ENCODE data around the gene TTC23.
A peak's percentile ranks its signal among the peaks of the same experiment; 100 is the strongest.

Gene TTC23

GRCh38 chr15:99102332-99103235 lies 146.8 kb downstream of the TTC23 start:
- DNase-seq (ENCODE audit: low spot score), result no peak

- no peak for DNase-seq (ENCODE audit: low spot score)
Measured at GRCh38 chr15:99101501-99101900, 147.9 kb downstream of the TTC23 start.

- DNase-seq (ENCODE audit: low spot score), result peak; percentile 17
Measured at GRCh38 chr15:99100245-99101173, 148.9 kb downstream of the TTC23 start.

GRCh38 chr15:99099661-99100060 lies 149.7 kb downstream of the TTC23 start:
- DNase-seq (ENCODE audit: low spot score), result no peak

- DNase-seq (ENCODE audit: low spot score), result no peak
Measured at GRCh38 chr15:99098991-99099390, 150.4 kb downstream of the TTC23 start.

GRCh38 chr15:99098426-99098825 lies 151.0 kb downstream of the TTC23 start:
- DNase-seq (ENCODE audit: low spot score), result no peak

GRCh38 chr15:99097441-99098410 lies 151.7 kb downstream of the TTC23 start:
- no peak for DNase-seq (ENCODE audit: low spot score)

- DNase-seq (ENCODE audit: low spot score), result no peak
Measured at GRCh38 chr15:99096894-99097426, 152.4 kb downstream of the TTC23 start.

GRCh38 chr15:99096173-99096893 lies 153.0 kb downstream of the TTC23 start:
- no peak for DNase-seq (ENCODE audit: low spot score)

- no peak for DNase-seq (ENCODE audit: low spot score)
Measured at GRCh38 chr15:99095626-99096025, 153.8 kb downstream of the TTC23 start.

GRCh38 chr15:99092554-99093172 lies 156.7 kb downstream of the TTC23 start:
- DNase-seq (ENCODE audit: low spot score), result no peak

- DNase-seq (ENCODE audit: low spot score), result no peak
Measured at GRCh38 chr15:99090938-99091337, 158.4 kb downstream of the TTC23 start.

- DNase-seq (ENCODE audit: low spot score), result no peak
Measured at GRCh38 chr15:99090011-99090699, 159.2 kb downstream of the TTC23 start.

- DNase-seq (ENCODE audit: low spot score), result no peak
Measured at GRCh38 chr15:99087405-99087943, 161.9 kb downstream of the TTC23 start.

GRCh38 chr15:99086327-99086667 lies 163.1 kb downstream of the TTC23 start:
- no peak for DNase-seq (ENCODE audit: low spot score)

Data from CD4-positive, alpha-beta T cell treated with Interleukin-6 at 100 ng/mL for 8 hours (primary cell).